CD8-positive, alpha-beta memory T cell (primary cell): ENCODE measurements around the gene ENO2. TPM values are rescaled to one million over a fixed set of nuclear protein-coding genes. Genes with fewer than 3 reads are reported as not detected.
"Not testable (repeated sequence)": the region's sequence is repeated elsewhere in the genome, so short reads cannot be mapped to it uniquely, and the experiment has no call there.

ENCODE experiments used
- CTCF ChIA-PET: fragments of 350-600 bp; sonication (Branson Sonifier 250); formaldehyde crosslinking; loops from one replicate; lab custom pipeline; 2021; ENCODE audit warnings: antibody characterized with exemption; lab: Charles Lee
- POLR2A ChIA-PET: fragments of 350-600 bp; sonication (Branson Sonifier 250); formaldehyde crosslinking; loops from one replicate; lab custom pipeline; 2021; ENCODE audit warnings: antibody characterized with exemption; lab: Charles Lee
- DNase-seq, 5 donors: peaks; one replicate each; pipeline versions ENCODE4 v3.0.0 to v3.0.0-alpha.2; 2020 to 2022; ENCODE audit warnings: mixed read lengths in 1 of 5
- H3K27ac ChIP-seq: one replicate; pipeline ENCODE4 v1.7.0; 2013; ENCODE audit warnings: low read depth, mild to moderate bottlenecking, low read length, moderate library complexity
- H3K27me3 ChIP-seq: 2 replicates; pipeline ENCODE4 v1.7.0; 2013; ENCODE audit warnings: low read length, mild to moderate bottlenecking; ENCODE audit not compliant: insufficient read depth, poor library complexity, severe bottlenecking
- H3K36me3 ChIP-seq: 2 replicates; pipeline ENCODE4 v1.7.0; 2013; ENCODE audit warnings: mild to moderate bottlenecking, low read length, moderate library complexity; ENCODE audit not compliant: insufficient read depth
- H3K4me1 ChIP-seq: 2 replicates; pipeline ENCODE4 v1.7.0; 2013; ENCODE audit warnings: mild to moderate bottlenecking, low read length, moderate library complexity; ENCODE audit not compliant: insufficient read depth
- H3K4me3 ChIP-seq: 2 replicates; pipeline ENCODE4 v1.7.0; 2013; ENCODE audit warnings: mild to moderate bottlenecking, low read length
- H3K9me3 ChIP-seq: 2 replicates; pipeline ENCODE4 v1.7.0; 2013; ENCODE audit warnings: mild to moderate bottlenecking, low read length
- H3K27ac Mint-ChIP-seq, 8 donors: one replicate each; pipeline ENCODE4 v1.8.0; 2020 to 2021; ENCODE audit warnings: mixed read lengths in 8 of 8, mild to moderate bottlenecking in 6 of 8, inconsistent platforms in 3 of 8, moderate library complexity in 3 of 8
- H3K27me3 Mint-ChIP-seq, 2 donors: one replicate each; pipeline ENCODE4 v1.8.0; 2020 to 2021; ENCODE audit warnings: mixed read lengths in 2 of 2, mild to moderate bottlenecking in 1 of 2, moderate library complexity in 1 of 2
- H3K36me3 Mint-ChIP-seq, 3 donors: one replicate each; pipeline ENCODE4 v1.8.0; 2020 to 2021; ENCODE audit warnings: mixed read lengths in 3 of 3, inconsistent platforms in 1 of 3, mild to moderate bottlenecking in 1 of 3
- H3K4me1 Mint-ChIP-seq, 3 donors: one replicate each; pipeline ENCODE4 v1.8.0; 2020 to 2021; ENCODE audit warnings: mixed read lengths in 3 of 3, inconsistent platforms in 1 of 3, mild to moderate bottlenecking in 1 of 3
- H3K4me3 Mint-ChIP-seq, 7 donors: one replicate each; pipeline ENCODE4 v1.8.0; 2020 to 2021; ENCODE audit warnings: mixed read lengths in 7 of 7, mild to moderate bottlenecking in 6 of 7, moderate library complexity in 4 of 7, inconsistent platforms in 2 of 7
- H3K9me3 Mint-ChIP-seq, 5 donors: one replicate each; pipeline ENCODE4 v1.8.0; 2020 to 2022; ENCODE audit warnings: mixed read lengths in 5 of 5, mild to moderate bottlenecking in 3 of 5, moderate library complexity in 2 of 5, inconsistent platforms in 1 of 5
- polyA plus RNA-seq: library from polyadenylated mRNA; unstranded; fragments of 300-500 nt; fragmentation: Illumina TruSeq; gene quantifications from one replicate; pipeline ENCODE4 v1.2.3, GENCODE V29; 2021
- total RNA-seq, 2 experiments: library from RNA; stranded (reverse); gene quantifications; one replicate each; pipeline ENCODE4 v1.2.3, GENCODE V29; 2021

Gene ENO2
- total and polyA plus RNA-seq, 3 experiments from 2014 or later: 36.4 to 131 (median 125) TPM

- H3K4me1 Mint-ChIP-seq, H3K36me3 Mint-ChIP-seq, H3K4me3 Mint-ChIP-seq, H3K27me3 Mint-ChIP-seq, H3K27ac Mint-ChIP-seq, H3K27ac ChIP-seq, DNase-seq, H3K27me3 ChIP-seq, H3K36me3 ChIP-seq, H3K4me3 ChIP-seq, H3K9me3 ChIP-seq, H3K9me3 Mint-ChIP-seq: not testable (repeated sequence)
- POLR2A ChIA-PET: interaction anchor here (0.7 to 0.8 kb wide), 2 partner anchors 17 to 30 kb away, joined by 3 to 7 read pairs; no protein-coding TSS in a partner anchor
- H3K4me1 ChIP-seq: peaks cover 17% of the 10 kb centered on the region
- CTCF ChIA-PET: interaction anchor here (1.2 to 7.9 kb wide), 7 partner anchors 8 to 56 kb away, joined by 3 to 50 read pairs (median 7); partner anchors contain the start of genes SPSB2 and USP5
Observed at GRCh38 chr12:6908141-6908540, 6.2 kb upstream of the ENO2 start.

- Mint-ChIP-seq H3K9me3 (no peaks in the 10 kb centered on the region), H3K4me1 (peaks cover 12 to 19% (median 13%) of the 10 kb centered on the region in 3 donors), H3K36me3 (peaks cover 0 to 8% (median 3%) of the 10 kb centered on the region in 3 donors), H3K27ac (peak overlapping the region in 3 of 8 donors; percentile 6 to 51 (median 46)), H3K27me3 (no peaks in the 10 kb centered on the region), H3K4me3 (peak overlapping the region in 1 of 7 donors; percentile 14)
- no peaks in the 10 kb centered on the region for H3K36me3 ChIP-seq
- no peak for DNase-seq
- H3K4me3 ChIP-seq: no peak overlapping the region
- H3K27me3 ChIP-seq: no peaks in the 10 kb centered on the region
- peaks cover 18% of the 10 kb centered on the region for H3K4me1 ChIP-seq
- H3K27ac ChIP-seq: no peak overlapping the region
- CTCF ChIA-PET: interaction anchor here (0.7 to 7.9 kb wide), 4 partner anchors 15 to 52 kb away, joined by 3 to 50 read pairs (median 10); no protein-coding TSS in a partner anchor
- POLR2A ChIA-PET: no interaction called here
- H3K9me3 ChIP-seq: no peaks in the 10 kb centered on the region
Observed at GRCh38 chr12:6909421-6910145, 4.8 kb upstream of the ENO2 start.

GRCh38 chr12:6912164-6912935 lies 2.0 kb upstream of the ENO2 start:
- no peak for DNase-seq
- H3K9me3 ChIP-seq: no peaks in the 10 kb centered on the region
- H3K4me3 ChIP-seq: no peak overlapping the region
- Mint-ChIP-seq H3K4me3 (peak overlapping the region in 6 of 7 donors; percentile 13 to 95 (median 66)), H3K9me3 (no peaks in the 10 kb centered on the region), H3K36me3 (peaks cover 0 to 30% (median 3%) of the 10 kb centered on the region in 3 donors), H3K27ac (peak overlapping the region; percentile 81 to 98 (median 94)), H3K4me1 (peaks cover 21 to 44% (median 30%) of the 10 kb centered on the region in 3 donors), H3K27me3 (no peaks in the 10 kb centered on the region)
- no peaks in the 10 kb centered on the region for H3K36me3 ChIP-seq
- no peak overlapping the region for H3K27ac ChIP-seq
- H3K4me1 ChIP-seq: peaks cover 21% of the 10 kb centered on the region
- H3K27me3 ChIP-seq: no peaks in the 10 kb centered on the region
- ChIA-PET POLR2A (interaction anchor here (0.6 to 2.6 kb wide), 4 partner anchors 21 to 1011 kb away, joined by 3 to 14 read pairs (median 10); no protein-coding TSS in a partner anchor), CTCF (interaction anchor here (1.1 to 4.4 kb wide), 6 partner anchors 10 to 40 kb away, joined by 3 to 28 read pairs (median 14); partner anchors contain the start of gene SPSB2)

- Histone ChIP-seq H3K9me3 (no peaks in the 10 kb centered on the region), H3K27me3 (no peaks in the 10 kb centered on the region), H3K27ac (peak overlapping the region; percentile 66), H3K36me3 (peaks cover 6% of the 10 kb centered on the region), H3K4me3 (peak overlapping the region; percentile 69), H3K4me1 (peaks cover 21% of the 10 kb centered on the region)
- Mint-ChIP-seq H3K36me3 (peaks cover 3 to 47% (median 4%) of the 10 kb centered on the region in 3 donors), H3K9me3 (no peaks in the 10 kb centered on the region), H3K27ac (peak overlapping the region; percentile 94 to 99 (median 96)), H3K4me1 (peaks cover 21 to 44% (median 30%) of the 10 kb centered on the region in 3 donors), H3K4me3 (peak overlapping the region; percentile 89 to 99 (median 94)), H3K27me3 (no peaks in the 10 kb centered on the region)
- no peak for DNase-seq
- ChIA-PET CTCF (interaction anchor here (1.3 to 4.4 kb wide), 6 partner anchors 10 to 46 kb away, joined by 3 to 28 read pairs (median 6); partner anchors contain the start of genes C12orf57, RNU7-1 and SPSB2), POLR2A (interaction anchor here (1.0 to 2.6 kb wide), 11 partner anchors 9 to 193 kb away, joined by 3 to 14 read pairs (median 7); partner anchors contain the start of genes C12orf57, LRRC23, RNU7-1 and SPSB2)
Observed at GRCh38 chr12:6914947-6915788, 788 bp downstream of the ENO2 start.

- Mint-ChIP-seq H3K27me3 (no peaks in the 10 kb centered on the region), H3K4me1 (peaks cover 21 to 44% (median 30%) of the 10 kb centered on the region in 3 donors), H3K9me3 (no peaks in the 10 kb centered on the region), H3K4me3 (peak overlapping the region; percentile 79 to 99 (median 94)), H3K36me3 (peaks cover 3 to 47% (median 4%) of the 10 kb centered on the region in 3 donors), H3K27ac (peak overlapping the region; percentile 29 to 97 (median 95))
- H3K4me1 ChIP-seq: peaks cover 21% of the 10 kb centered on the region
- peaks cover 6% of the 10 kb centered on the region for H3K36me3 ChIP-seq
- ChIA-PET POLR2A (interaction anchor here (1.2 kb wide), 1 partner anchor 9 kb away, joined by 3 read pairs; no protein-coding TSS in a partner anchor), CTCF (interaction anchor here (1.0 to 4.4 kb wide), 6 partner anchors 8 to 46 kb away, joined by 3 to 28 read pairs (median 6); partner anchors contain the start of gene SPSB2)
- H3K27me3 ChIP-seq: no peaks in the 10 kb centered on the region
- H3K27ac ChIP-seq: no peak overlapping the region
- H3K4me3 ChIP-seq: no peak overlapping the region
- no peaks in the 10 kb centered on the region for H3K9me3 ChIP-seq
- DNase-seq: no peak
Observed at GRCh38 chr12:6915789-6916285, 1.5 kb downstream of the ENO2 start.

- H3K36me3 Mint-ChIP-seq: peaks cover 3 to 52% (median 4%) of the 10 kb centered on the region in 3 donors
- H3K9me3 ChIP-seq: no peaks in the 10 kb centered on the region
Observed at GRCh38 chr12:6916426-6917200, 2.2 kb downstream of the ENO2 start.

More at GRCh38 chr12:6916426-6917200, 2.2 kb downstream of the ENO2 start:
- H3K4me1 Mint-ChIP-seq: peaks cover 21 to 44% (median 30%) of the 10 kb centered on the region in 3 donors
- no peaks in the 10 kb centered on the region for H3K27me3 ChIP-seq
- peaks cover 6% of the 10 kb centered on the region for H3K36me3 ChIP-seq
- H3K27ac Mint-ChIP-seq: peak overlapping the region; percentile 2 to 97 (median 92)
- no peak for DNase-seq
- no peaks in the 10 kb centered on the region for H3K9me3 Mint-ChIP-seq
- ChIA-PET POLR2A (interaction anchor here (0.9 to 1.2 kb wide), 2 partner anchors 9 to 42 kb away, joined by 3 read pairs; no protein-coding TSS in a partner anchor), CTCF (interaction anchor here (1.0 to 2.3 kb wide), 4 partner anchors 9 to 44 kb away, joined by 3 to 8 read pairs (median 4); partner anchors contain the start of gene SPSB2)
- H3K27ac ChIP-seq: no peak overlapping the region
- no peaks in the 10 kb centered on the region for H3K27me3 Mint-ChIP-seq
- H3K4me3 ChIP-seq: no peak overlapping the region
- H3K4me3 Mint-ChIP-seq: peak overlapping the region; percentile 57 to 99 (median 82)
- H3K4me1 ChIP-seq: peaks cover 21% of the 10 kb centered on the region
